GM23248 (cell line): ENCODE measurements around the gene ZNRF2. TPM values are rescaled to one million over a fixed set of nuclear protein-coding genes. Genes with fewer than 3 reads are reported as not detected.

Experiments
- DNase-seq: peaks from one replicate; pipeline ENCODE4 v3.0.0-alpha.2; 2015
- H2AFZ ChIP-seq: fragments of 200-600 bp; sonication (generic); 2 replicates; pipeline ENCODE4 v1.6.1; 2016; ENCODE audit warnings: antibody characterized with exemption
- H3F3A ChIP-seq: fragments of 200-600 bp; sonication (generic); 2 replicates; pipeline ENCODE4 v1.6.1; 2016; ENCODE audit warnings: mild to moderate bottlenecking, antibody characterized with exemption, mixed run types; ENCODE audit not compliant: insufficient read depth
- H3K27ac ChIP-seq: fragments of 200-600 bp; sonication (generic); 2 replicates; pipeline ENCODE4 v1.5.1; 2016; ENCODE audit warnings: mild to moderate bottlenecking
- H3K27me3 ChIP-seq: fragments of 200-600 bp; sonication (generic); replicated peaks from 2 replicates; pipeline ENCODE4 v1.6.1; 2016; ENCODE audit warnings: mild to moderate bottlenecking; ENCODE audit not compliant: insufficient read depth
- H3K36me3 ChIP-seq: fragments of 200-600 bp; sonication (generic); 2 replicates; pipeline ENCODE4 v1.6.1; 2016; ENCODE audit warnings: low read depth, mild to moderate bottlenecking
- H3K4me1 ChIP-seq: fragments of 200-600 bp; sonication (generic); 2 replicates; pipeline ENCODE4 v1.6.1; 2016; ENCODE audit warnings: mild to moderate bottlenecking; ENCODE audit not compliant: insufficient read depth
- H3K4me2 ChIP-seq: fragments of 200-600 bp; sonication (generic); one replicate; pipeline ENCODE4 v1.6.1; 2016; ENCODE audit warnings: mild to moderate bottlenecking; ENCODE audit not compliant: unreplicated experiment
- H3K4me3 ChIP-seq: fragments of 200-600 bp; sonication (generic); 2 replicates; pipeline ENCODE4 v1.5.1; 2016; ENCODE audit warnings: mild to moderate bottlenecking
- H3K79me2 ChIP-seq: fragments of 200-600 bp; sonication (generic); 2 replicates; pipeline ENCODE4 v1.6.1; 2016; ENCODE audit warnings: mild to moderate bottlenecking; ENCODE audit not compliant: insufficient read depth
- H3K9ac ChIP-seq: fragments of 200-600 bp; sonication (generic); 2 replicates; pipeline ENCODE4 v1.6.1; 2016; ENCODE audit warnings: mild to moderate bottlenecking
- H3K9me2 ChIP-seq: fragments of 200-600 bp; sonication (generic); 2 replicates; pipeline ENCODE4 v1.6.1; 2016; ENCODE audit warnings: mixed run types, mild to moderate bottlenecking, moderate library complexity; ENCODE audit not compliant: insufficient read depth
- H3K9me3 ChIP-seq: fragments of 200-600 bp; sonication (generic); one replicate; pipeline ENCODE4 v1.6.1; 2017; ENCODE audit warnings: low read depth
- H4K20me1 ChIP-seq: fragments of 200-600 bp; sonication (generic); 2 replicates; pipeline ENCODE4 v1.6.0; 2016; ENCODE audit not compliant: insufficient read depth
- EZH2 ChIP-seq: fragments of 200-600 bp; sonication (generic); IDR thresholded peaks from 2 replicates; pipeline ENCODE4 v1.6.1; 2018; ENCODE audit warnings: antibody characterized with exemption, mild to moderate bottlenecking; ENCODE audit not compliant: insufficient read depth, poor library complexity, severe bottlenecking
- EZH2phosphoT487 ChIP-seq: fragments of 200-600 bp; sonication (generic); IDR thresholded peaks from 2 replicates; pipeline ENCODE4 v1.6.1; 2018; ENCODE audit warnings: antibody characterized with exemption, moderate library complexity, mild to moderate bottlenecking, low read depth; ENCODE audit not compliant: insufficient read depth
- WGBS, 2 experiments: methylation state at CpG; one replicate each; pipeline ENCODE4 v1.1.6; 2015 to 2017; ENCODE audit warnings: low lambda C conversion rate in 2 of 2, low coverage in 1 of 2; ENCODE audit errors: missing lambda C conversion rate in 2 of 2; 5-methylcytosine and 5-hydroxymethylcytosine counted together
- in situ Hi-C: fragments of 300-500 bp; cut with MboI; formaldehyde crosslinking; loops from 2 replicates; pipeline ENCODE4 v1.15.0; 2020
- polyA plus RNA-seq: library from polyadenylated mRNA; unstranded; fragments of >200 nt; fragmentation: Nextera tagmentation; extraction: Ambion mirVana; gene quantifications from 2 replicates; pipeline ENCODE4 v1.2.1, GENCODE V29; 2016
- total RNA-seq: library from RNA; depleted of rRNA; stranded (reverse); fragments of >200 nt; shearing (Covaris generic); gene quantifications from 2 replicates; pipeline ENCODE4 v1.2.3, GENCODE V29; 2014

The ZNRF2 gene
- total and polyA plus RNA-seq, 2 experiments from 2014 or later = 0.25 to 6.5 TPM

DNA sequence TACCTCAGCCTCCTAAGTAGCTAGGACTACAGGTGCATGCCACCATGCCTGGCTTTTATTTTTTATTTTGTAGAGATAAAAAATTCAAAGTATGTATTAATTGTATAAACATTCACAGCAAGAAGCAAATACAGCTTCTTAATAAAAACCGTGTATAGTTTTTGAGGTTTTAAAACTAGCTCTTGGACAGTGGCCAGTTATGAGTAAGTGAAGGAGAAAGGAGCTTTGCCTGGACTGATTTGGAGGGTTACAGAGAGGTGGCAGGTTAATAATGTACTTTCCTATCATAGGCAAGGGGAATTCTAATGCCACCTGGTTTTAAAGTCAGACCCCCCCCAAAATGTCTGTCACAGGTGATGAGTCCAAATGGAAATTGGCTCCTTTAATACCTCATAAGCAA, 43.4 kb downstream of the ZNRF2 start:
- Histone ChIP-seq H3K27ac (no peak overlapping the region), H3K36me3 (no peaks in the 10 kb centered on the region), H3K9me3 (no peaks in the 10 kb centered on the region), H3K4me2 (no peak overlapping the region), H3K4me3 (no peak overlapping the region), H4K20me1 (no peaks in the 10 kb centered on the region), H3K9ac (no peak overlapping the region), H2AFZ (no peak overlapping the region), H3K27me3 (no peaks in the 10 kb centered on the region), H3K79me2 (peaks cover 6% of the 10 kb centered on the region; the same call in 1 of the 2 replicates), H3K4me1 (no peaks in the 10 kb centered on the region), H3K9me2 (no peaks in the 10 kb centered on the region), H3F3A (no peaks in the 10 kb centered on the region)
- in situ Hi-C loops = no loop called here
- DNase-seq = peak; percentile 67
- WGBS, 2 experiments = 5 to 13% methylated on average over 1 of the region's 1 CpG
- TF ChIP-seq EZH2 = no peak
- no peak for TF ChIP-seq EZH2phosphoT487

GRCh38 chr7:30328381-30328780, 44.0 kb downstream of the ZNRF2 start:
- Histone ChIP-seq H3K4me3 (no peak overlapping the region), H3K4me2 (no peak overlapping the region), H3K9me2 (no peaks in the 10 kb centered on the region), H3K27ac (no peak overlapping the region), H3K9ac (no peak overlapping the region), H3K79me2 (peaks cover 2% of the 10 kb centered on the region; the same call in 1 of the 2 replicates), H3K4me1 (no peaks in the 10 kb centered on the region), H3K36me3 (no peaks in the 10 kb centered on the region), H3F3A (no peaks in the 10 kb centered on the region), H3K27me3 (no peaks in the 10 kb centered on the region), H4K20me1 (no peaks in the 10 kb centered on the region), H3K9me3 (no peaks in the 10 kb centered on the region), H2AFZ (no peak overlapping the region)
- in situ Hi-C loops = no loop called here
- TF ChIP-seq EZH2phosphoT487 (no peak), EZH2 (no peak)
- no peak for DNase-seq

DNA sequence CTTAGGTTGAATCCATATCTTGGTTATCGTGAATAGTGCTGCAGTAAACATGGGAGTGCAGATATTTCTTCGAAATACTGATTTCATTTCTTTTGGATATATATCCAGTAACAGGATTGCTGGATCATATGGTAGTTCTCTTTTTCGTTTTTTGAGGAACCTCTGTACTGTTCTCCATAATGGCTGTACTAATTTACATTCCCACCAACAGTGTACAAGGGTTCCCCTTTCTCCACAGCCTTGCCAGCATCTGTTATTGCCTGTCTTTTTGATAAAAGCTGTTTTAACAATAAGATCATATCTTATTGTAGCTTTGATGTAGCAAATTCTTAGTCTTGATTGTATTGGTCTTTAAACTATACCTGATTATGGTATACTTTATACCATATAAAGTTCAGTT, 45.3 kb downstream of the ZNRF2 start:
- no peaks in the 10 kb centered on the region for H4K20me1 ChIP-seq
- no peak overlapping the region for H3K4me3 ChIP-seq
- H3K27me3 ChIP-seq = no peaks in the 10 kb centered on the region
- no peak overlapping the region for H3K4me2 ChIP-seq
- no peaks in the 10 kb centered on the region for H3K79me2 ChIP-seq
- H3K9ac ChIP-seq = no peak overlapping the region
- H3K9me3 ChIP-seq = no peaks in the 10 kb centered on the region
- H3K4me1 ChIP-seq = no peaks in the 10 kb centered on the region
- in situ Hi-C loops = no loop called here
- H3F3A ChIP-seq = no peaks in the 10 kb centered on the region
- no peak for TF ChIP-seq EZH2
- H2AFZ ChIP-seq = no peak overlapping the region
- H3K36me3 ChIP-seq = no peaks in the 10 kb centered on the region
- no peaks in the 10 kb centered on the region for H3K9me2 ChIP-seq
- WGBS, 2 experiments = 88% methylated on average over 3 of the region's 3 CpGs
- H3K27ac ChIP-seq = no peak overlapping the region
- DNase-seq = no peak

DNA sequence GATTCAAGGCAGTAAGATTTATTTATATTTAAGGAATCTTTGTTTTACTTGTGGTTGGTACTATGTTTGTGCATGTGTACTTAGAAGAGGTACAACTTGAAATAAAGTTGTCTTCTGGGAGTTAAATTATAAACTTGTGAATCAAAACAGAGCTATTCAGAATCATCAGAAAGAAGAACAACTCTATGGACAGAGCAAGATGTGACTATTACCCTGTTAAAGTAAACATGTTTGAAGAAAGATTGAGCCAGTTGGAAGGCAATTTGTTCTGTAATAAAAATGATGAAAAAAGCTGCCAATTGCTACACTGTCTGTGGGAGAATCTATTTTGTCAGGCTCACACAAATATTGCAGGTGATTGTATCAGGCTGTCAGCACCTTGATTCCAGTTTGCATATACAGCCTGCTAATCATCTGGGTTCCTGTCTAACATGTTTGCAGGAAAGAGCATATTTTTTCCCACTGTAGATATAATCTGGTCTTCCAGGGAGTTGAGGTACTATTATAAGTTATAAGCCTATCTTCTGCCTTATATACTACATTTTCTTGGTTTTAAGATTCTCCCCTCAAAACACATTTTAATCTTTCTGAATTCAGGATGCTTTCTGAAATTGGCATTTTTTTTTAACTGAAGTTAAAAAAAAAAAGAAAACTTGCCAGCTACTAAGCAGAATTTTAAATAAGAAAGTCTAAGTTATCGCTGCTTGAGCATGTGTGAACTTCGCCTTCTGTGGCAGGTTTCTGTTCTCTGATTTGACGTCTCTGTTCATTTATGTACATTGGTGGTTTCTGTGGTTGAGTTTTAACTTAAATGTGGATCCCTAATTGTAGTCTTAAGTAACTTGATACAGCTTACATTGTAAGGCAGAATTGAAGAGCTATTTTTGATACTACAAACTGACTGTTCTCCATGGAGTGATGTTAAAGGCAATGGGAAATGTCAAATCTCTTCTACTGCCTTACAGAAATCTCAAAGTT, 46.0 kb downstream of the ZNRF2 start:
- Histone ChIP-seq H3K27ac (no peak overlapping the region), H3K4me1 (no peaks in the 10 kb centered on the region), H3K9me2 (no peaks in the 10 kb centered on the region), H3K79me2 (no peaks in the 10 kb centered on the region), H3F3A (no peaks in the 10 kb centered on the region), H3K9ac (no peak overlapping the region), H4K20me1 (no peaks in the 10 kb centered on the region), H3K4me2 (no peak overlapping the region), H3K9me3 (no peaks in the 10 kb centered on the region), H3K36me3 (no peaks in the 10 kb centered on the region), H3K4me3 (no peak overlapping the region), H3K27me3 (no peaks in the 10 kb centered on the region), H2AFZ (no peak overlapping the region)
- in situ Hi-C loops = no loop called here
- TF ChIP-seq EZH2 (no peak), EZH2phosphoT487 (no peak)
- DNase-seq = no peak
- 97 to 98% methylated on average over 3 of the region's 3 CpGs for WGBS, 2 experiments

GRCh38 chr7:30331338-30331737, 46.9 kb downstream of the ZNRF2 start:
- Histone ChIP-seq H4K20me1 (no peaks in the 10 kb centered on the region), H3K79me2 (no peaks in the 10 kb centered on the region), H3K27ac (no peak overlapping the region), H3K27me3 (no peaks in the 10 kb centered on the region), H3F3A (no peaks in the 10 kb centered on the region), H3K9ac (no peak overlapping the region), H3K4me2 (no peak overlapping the region), H3K4me3 (no peak overlapping the region), H3K9me3 (no peaks in the 10 kb centered on the region), H3K36me3 (no peaks in the 10 kb centered on the region), H2AFZ (no peak overlapping the region), H3K9me2 (no peaks in the 10 kb centered on the region), H3K4me1 (no peaks in the 10 kb centered on the region)
- DNase-seq = peak; percentile 14
- no peak for TF ChIP-seq EZH2phosphoT487
- TF ChIP-seq EZH2 = no peak
- in situ Hi-C loops = no loop called here
- WGBS, 2 experiments = 96 to 100% methylated on average over 2 of the region's 2 CpGs
